ENCODE data around the gene RAB3D.
"Not testable (repeated sequence)": the region's sequence is repeated elsewhere in the genome, so short reads cannot be mapped to it uniquely, and the experiment has no call there.

RAB3D gene

GRCh38 chr19:11345122-11345803 is 5.8 kb upstream of the RAB3D start:
- H3K4me3 ChIP-seq (ENCODE audit: low read depth, low read length), result peak overlapping the region; percentile 67
- no peak for DNase-seq (ENCODE audit: low read depth)

DNA sequence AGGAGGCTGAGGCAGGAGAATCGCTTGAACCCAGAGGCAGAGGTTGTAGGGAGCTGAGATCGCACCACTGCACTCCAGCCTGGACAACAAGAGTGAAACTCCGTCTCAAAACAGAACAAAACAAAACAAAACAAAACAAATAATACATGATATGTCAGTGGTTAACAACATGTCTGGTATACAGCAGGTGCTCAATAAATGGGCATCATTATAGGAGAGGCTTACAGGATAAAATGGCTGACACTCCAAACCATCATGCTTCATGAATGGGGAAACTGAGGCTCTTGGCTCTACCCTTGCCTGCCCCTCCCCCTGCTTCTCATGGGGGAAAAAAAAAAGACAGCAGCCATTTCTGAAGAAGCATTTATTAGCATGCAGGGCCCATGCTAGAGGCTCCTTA is 3.0 kb upstream of the RAB3D start:
- H3K4me3 ChIP-seq (ENCODE audit: low read depth, low read length), result no peak overlapping the region

DNA sequence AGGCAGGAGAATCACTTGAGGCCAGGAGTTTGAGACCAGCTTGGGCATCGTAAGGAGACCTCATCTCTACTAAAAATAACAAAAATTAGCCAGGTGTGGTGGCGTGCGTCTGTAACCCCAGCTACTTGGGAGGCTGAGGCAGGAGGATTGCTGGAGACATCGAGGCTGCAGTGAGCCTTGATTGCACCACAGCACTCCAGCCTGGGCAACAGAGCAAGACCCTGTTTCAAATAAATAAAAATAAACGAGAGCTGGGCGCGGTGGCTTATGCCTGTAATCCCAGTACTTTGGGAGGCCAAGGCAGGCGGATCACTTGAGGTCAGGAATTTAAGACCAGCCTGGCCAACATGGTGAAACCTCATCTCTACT is 626 bp upstream of the RAB3D start:
- not testable (repeated sequence) for H3K4me3 ChIP-seq (ENCODE audit: low read depth, low read length); DNase-seq (ENCODE audit: low read depth)

More for the DNA sequence above, 3.0 kb upstream of the RAB3D start:
- no peak for DNase-seq (ENCODE audit: low read depth)

- DNase-seq (ENCODE audit: low read depth), result no peak
- peak overlapping the region; percentile 49 for H3K4me3 ChIP-seq (ENCODE audit: low read depth, low read length)
Measured at GRCh38 chr19:11338569-11339253, 746 bp downstream of the RAB3D start.

DNA sequence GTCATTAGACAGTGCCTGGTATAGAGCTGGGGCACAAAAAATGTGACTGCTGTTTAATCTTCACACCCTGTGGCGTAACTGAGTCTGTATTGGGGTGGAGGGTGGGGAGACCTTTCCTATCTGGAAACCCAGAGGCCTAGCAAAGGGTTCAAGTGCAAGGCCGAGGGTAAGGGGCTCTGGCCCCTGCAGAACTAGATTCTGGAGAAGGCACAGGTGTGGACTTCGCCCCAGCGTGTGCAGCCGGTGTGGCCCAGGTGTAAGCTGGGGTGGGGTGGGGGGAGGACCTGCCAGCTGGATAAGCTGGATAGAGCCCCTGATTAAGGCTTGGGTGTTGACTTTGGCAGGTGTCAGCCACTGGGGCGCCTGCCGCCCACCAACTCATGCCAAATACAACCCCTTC is 1.3 kb downstream of the RAB3D start:
- DNase-seq (ENCODE audit: low read depth), result no peak
- H3K4me3 ChIP-seq (ENCODE audit: low read depth, low read length), result no peak overlapping the region

- DNase-seq (ENCODE audit: low read depth), result no peak
- H3K4me3 ChIP-seq (ENCODE audit: low read depth, low read length), result no peak overlapping the region
Measured at GRCh38 chr19:11337080-11337479, 2.4 kb downstream of the RAB3D start.

DNA sequence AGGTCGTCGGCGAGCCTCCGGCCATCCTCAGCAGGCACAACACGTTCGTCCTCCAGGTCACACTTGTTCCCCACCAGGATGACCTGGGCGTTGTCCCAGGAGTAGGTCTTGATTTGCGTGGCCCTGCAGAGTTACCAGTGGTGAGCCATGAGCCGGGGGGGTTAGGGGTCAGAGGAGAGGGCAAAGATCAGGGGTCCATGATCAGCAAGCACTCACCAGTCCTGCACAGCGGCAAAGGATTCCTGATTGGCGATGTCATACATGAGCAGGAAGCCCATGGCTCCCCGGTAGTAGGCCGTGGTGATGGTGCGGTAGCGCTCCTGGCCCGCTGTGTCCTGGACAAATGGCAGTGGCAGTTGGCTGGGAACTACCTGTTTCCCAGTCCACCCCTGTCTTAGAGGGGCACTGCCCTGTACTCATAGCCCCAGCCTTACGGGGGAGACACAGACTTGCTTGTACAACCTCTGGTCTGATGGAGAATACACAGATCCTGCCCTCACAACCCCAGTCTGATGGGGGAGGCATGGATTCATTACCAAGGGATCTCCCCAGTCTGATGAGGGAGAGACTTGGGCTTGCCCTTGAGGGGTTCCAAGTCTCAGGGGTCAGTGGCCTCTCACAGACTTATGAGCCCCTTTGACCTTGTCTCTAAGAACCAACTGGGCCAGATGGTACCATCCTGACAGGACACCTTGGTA is 3.9 kb downstream of the RAB3D start:
- no peak for DNase-seq (ENCODE audit: low read depth)
- no peak overlapping the region for H3K4me3 ChIP-seq (ENCODE audit: low read depth, low read length)

DNA sequence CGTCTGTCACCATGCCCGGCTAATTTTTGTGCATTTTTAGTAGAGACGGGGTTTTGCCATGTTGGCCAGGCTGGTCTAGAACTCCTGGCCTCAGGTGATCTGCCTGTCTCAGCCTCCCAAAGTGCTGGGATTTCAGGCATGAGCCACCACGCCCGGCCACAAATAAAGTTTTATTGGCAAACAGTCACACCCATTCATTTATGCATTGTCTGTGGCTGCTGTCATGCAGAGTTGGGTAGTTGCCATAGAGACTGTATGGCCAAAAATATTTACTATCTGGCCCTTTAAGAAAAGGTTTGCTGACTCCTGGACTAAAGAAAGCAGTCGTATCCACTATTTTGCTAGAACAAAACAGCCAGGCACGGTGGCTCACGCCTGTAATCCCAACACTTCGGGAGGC is 5.6 kb downstream of the RAB3D start:
- DNase-seq (ENCODE audit: low read depth); H3K4me3 ChIP-seq (ENCODE audit: low read depth, low read length): not testable (repeated sequence)

DNA sequence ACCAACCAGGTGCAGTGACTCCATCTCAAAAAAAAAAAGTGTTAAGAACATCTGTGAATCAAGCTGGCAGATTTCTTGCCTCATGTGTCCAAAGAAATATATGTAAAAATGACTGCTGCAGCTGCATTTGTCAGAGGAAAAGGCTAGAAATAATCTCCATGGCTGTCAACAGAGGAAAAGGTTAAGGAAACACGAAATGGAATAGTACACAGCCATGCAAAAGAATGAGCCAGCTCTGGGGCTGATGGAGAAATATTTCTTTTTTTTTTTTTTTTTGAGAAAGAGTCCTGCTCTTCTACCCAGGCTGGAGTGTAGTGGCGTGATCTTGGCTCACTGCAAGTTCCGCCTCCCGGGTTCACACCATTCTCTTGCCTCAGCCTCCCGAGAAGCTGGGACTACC is 6.6 kb downstream of the RAB3D start:
- no peak for DNase-seq (ENCODE audit: low read depth)
- no peak overlapping the region for H3K4me3 ChIP-seq (ENCODE audit: low read depth, low read length)

GRCh38 chr19:11331502-11331901 is 8.0 kb downstream of the RAB3D start:
- no peak for DNase-seq (ENCODE audit: low read depth)
- H3K4me3 ChIP-seq (ENCODE audit: low read depth, low read length), result no peak overlapping the region

DNA sequence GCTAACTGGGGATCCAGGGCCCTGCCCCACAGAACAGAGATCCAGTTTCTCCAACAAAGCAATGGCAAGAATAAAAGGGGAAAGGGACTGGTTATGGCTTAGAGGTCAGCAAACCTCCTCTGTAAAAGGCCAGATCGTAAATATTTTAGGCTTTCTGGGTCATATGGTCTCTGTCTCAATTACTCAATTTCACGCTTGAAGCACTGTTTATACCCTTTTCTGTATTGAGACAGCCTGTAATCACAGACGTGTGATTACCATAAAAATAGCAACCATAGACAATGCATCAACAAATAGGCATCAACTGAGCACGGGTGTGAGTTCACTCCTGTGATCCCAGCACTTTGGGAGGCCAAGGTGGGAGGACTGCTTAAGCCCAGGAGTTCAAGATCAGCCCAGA is 9.3 kb downstream of the RAB3D start:
- no peak for DNase-seq (ENCODE audit: low read depth)
- H3K4me3 ChIP-seq (ENCODE audit: low read depth, low read length), result no peak overlapping the region

DNA sequence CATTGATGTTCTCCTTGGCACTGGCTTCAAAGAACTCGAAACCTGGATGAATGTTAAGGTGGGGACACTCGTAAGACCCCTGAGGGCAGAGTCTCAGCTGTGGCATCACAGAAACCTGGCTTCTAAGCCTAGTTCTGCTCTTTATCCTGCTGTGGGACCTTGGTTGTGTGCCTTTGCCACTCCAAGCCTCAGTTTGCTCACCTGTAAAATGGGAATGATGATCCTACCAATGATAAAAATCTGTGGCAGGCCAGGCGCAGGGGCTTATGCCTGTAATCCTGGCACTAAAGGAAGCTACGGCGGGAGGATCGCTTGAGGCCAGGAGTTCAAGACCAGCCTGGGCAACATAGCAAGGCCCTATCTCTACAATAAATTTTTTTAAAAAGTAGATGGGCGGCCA is 13.9 kb downstream of the RAB3D start:
- H3K4me3 ChIP-seq (ENCODE audit: low read depth, low read length), result no peak overlapping the region
- no peak for DNase-seq (ENCODE audit: low read depth)

GRCh38 chr19:11324748-11325389 is 14.6 kb downstream of the RAB3D start:
- DNase-seq (ENCODE audit: low read depth), result no peak
- no peak overlapping the region for H3K4me3 ChIP-seq (ENCODE audit: low read depth, low read length)

GRCh38 chr19:11324079-11324661 is 15.3 kb downstream of the RAB3D start:
- peak; percentile 84 for DNase-seq (ENCODE audit: low read depth)
- H3K4me3 ChIP-seq (ENCODE audit: low read depth, low read length), result peak overlapping the region; percentile 2

- H3K4me3 ChIP-seq (ENCODE audit: low read depth, low read length), result no peak overlapping the region
- no peak for DNase-seq (ENCODE audit: low read depth)
Measured at GRCh38 chr19:11323601-11324078, 15.8 kb downstream of the RAB3D start.

GRCh38 chr19:11322269-11323024 is 17.0 kb downstream of the RAB3D start:
- no peak overlapping the region for H3K4me3 ChIP-seq (ENCODE audit: low read depth, low read length)
- no peak for DNase-seq (ENCODE audit: low read depth)

DNA sequence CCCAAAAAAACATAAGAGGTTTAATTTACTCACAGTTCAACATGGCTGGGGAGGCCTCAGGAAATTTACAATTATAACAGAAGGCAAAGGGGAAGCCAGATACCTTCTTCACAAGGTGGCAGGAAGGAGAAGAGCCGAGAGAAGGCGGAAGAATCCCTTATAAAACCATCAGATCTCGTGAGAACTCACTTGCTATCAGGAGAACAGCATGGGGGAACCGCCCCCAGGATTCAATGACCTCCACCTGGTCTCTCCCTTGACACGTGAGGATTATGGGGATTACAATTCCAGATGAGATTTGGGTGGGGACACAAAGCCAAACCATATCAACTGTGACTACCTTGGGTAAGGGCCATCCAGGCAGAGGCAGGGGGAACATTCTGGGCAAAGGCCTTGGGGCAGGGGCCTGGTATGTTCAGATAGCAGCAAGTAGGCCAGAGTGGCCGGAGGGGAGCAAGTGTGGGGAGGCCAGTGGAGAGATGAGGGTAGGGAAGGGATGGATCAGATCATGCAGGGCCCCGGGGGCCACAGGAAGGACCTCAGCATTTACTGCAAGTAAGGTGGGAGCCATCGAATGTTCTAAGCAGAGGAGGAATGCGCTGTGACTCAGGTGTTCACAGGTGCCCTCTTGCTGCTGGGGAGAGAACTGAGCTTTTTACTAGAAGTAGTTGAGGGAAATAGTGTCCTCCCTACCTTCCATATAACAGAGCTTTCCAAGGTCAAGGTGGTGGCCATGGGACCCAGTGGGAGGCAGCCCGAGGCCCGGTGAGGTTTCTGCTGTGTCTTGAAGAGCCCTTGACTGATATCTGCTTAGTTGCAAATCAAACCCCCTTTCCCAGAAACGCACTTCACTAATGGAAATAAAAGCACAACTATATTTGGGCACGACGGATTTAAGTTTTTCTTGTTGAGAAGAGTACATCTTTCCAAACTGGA is 18.0 kb downstream of the RAB3D start:
- H3K4me3 ChIP-seq (ENCODE audit: low read depth, low read length), result no peak overlapping the region
- DNase-seq (ENCODE audit: low read depth), result no peak

Data from skeletal muscle cell (primary cell).